T-helper 2 cell treated with Interferon-gamma antibody and Interleukin-4, amounts not matched to agents 5 μg/mL and 100 μg/mL, for 36 hours (primary cell): ENCODE results near the gene PRKAR2A.
"Not testable (repeated sequence)": the region's sequence is repeated elsewhere in the genome, so short reads cannot be mapped to it uniquely, and the experiment has no call there.

ENCODE experiments used
- DNase-seq: peaks from one replicate; pipeline ENCODE4 v3.0.0; 2021; ENCODE audit warnings: low spot score
- H3K27ac Mint-ChIP-seq: one replicate; pipeline ENCODE4 v1.8.0; 2021; ENCODE audit warnings: mild to moderate bottlenecking, mixed read lengths
- H3K27me3 Mint-ChIP-seq: one replicate; pipeline ENCODE4 v1.8.0; 2021; ENCODE audit warnings: low read depth, mixed read lengths
- H3K36me3 Mint-ChIP-seq: one replicate; pipeline ENCODE4 v1.8.0; 2021; ENCODE audit warnings: low read depth, mixed read lengths
- H3K4me1 Mint-ChIP-seq: one replicate; pipeline ENCODE4 v1.8.0; 2021; ENCODE audit warnings: low read depth, mixed read lengths
- H3K4me3 Mint-ChIP-seq: one replicate; pipeline ENCODE4 v1.8.0; 2022; ENCODE audit warnings: mild to moderate bottlenecking, moderate library complexity, mixed read lengths
- H3K9me3 Mint-ChIP-seq: one replicate; pipeline ENCODE4 v1.8.0; 2021; ENCODE audit warnings: mixed read lengths

The PRKAR2A gene

GRCh38 chr3:48856469-48856868 lies 8.8 kb upstream of the PRKAR2A start:
- H3K27me3 Mint-ChIP-seq = no peaks in the 10 kb centered on the region
- no peak overlapping the region for H3K27ac Mint-ChIP-seq
- H3K36me3 Mint-ChIP-seq = peaks cover 18% of the 10 kb centered on the region
- no peaks in the 10 kb centered on the region for H3K9me3 Mint-ChIP-seq
- peaks cover 4% of the 10 kb centered on the region for H3K4me1 Mint-ChIP-seq
- no peak overlapping the region for H3K4me3 Mint-ChIP-seq
- DNase-seq = no peak

- peaks cover 18% of the 10 kb centered on the region for H3K36me3 Mint-ChIP-seq
- H3K4me3 Mint-ChIP-seq = no peak overlapping the region
- no peaks in the 10 kb centered on the region for H3K27me3 Mint-ChIP-seq
- H3K4me1 Mint-ChIP-seq = peaks cover 4% of the 10 kb centered on the region
- no peak overlapping the region for H3K27ac Mint-ChIP-seq
- DNase-seq = no peak
- no peaks in the 10 kb centered on the region for H3K9me3 Mint-ChIP-seq
Observed at GRCh38 chr3:48855681-48856447, 8.2 kb upstream of the PRKAR2A start.

GRCh38 chr3:48852151-48852550 lies 4.5 kb upstream of the PRKAR2A start:
- Mint-ChIP-seq H3K27ac (no peak overlapping the region), H3K4me3 (no peak overlapping the region)

GRCh38 chr3:48851407-48851806 lies 3.7 kb upstream of the PRKAR2A start:
- Mint-ChIP-seq H3K4me3 (no peak overlapping the region), H3K27me3 (no peaks in the 10 kb centered on the region), H3K9me3 (no peaks in the 10 kb centered on the region), H3K27ac (no peak overlapping the region), H3K36me3 (no peaks in the 10 kb centered on the region), H3K4me1 (peaks cover 10% of the 10 kb centered on the region)
- DNase-seq = no peak

More at GRCh38 chr3:48852151-48852550, 4.5 kb upstream of the PRKAR2A start:
- H3K4me1 Mint-ChIP-seq = peaks cover 6% of the 10 kb centered on the region
- H3K27me3 Mint-ChIP-seq = no peaks in the 10 kb centered on the region
- no peaks in the 10 kb centered on the region for H3K9me3 Mint-ChIP-seq
- no peak for DNase-seq
- peaks cover 2% of the 10 kb centered on the region for H3K36me3 Mint-ChIP-seq

- Mint-ChIP-seq H3K36me3 (peaks cover 8% of the 10 kb centered on the region), H3K4me3 (no peak overlapping the region), H3K27ac (no peak overlapping the region), H3K4me1 (peaks cover 15% of the 10 kb centered on the region), H3K9me3 (no peaks in the 10 kb centered on the region), H3K27me3 (no peaks in the 10 kb centered on the region)
- DNase-seq = no peak
Observed at GRCh38 chr3:48848816-48849515, 1.3 kb upstream of the PRKAR2A start.

GRCh38 chr3:48847053-48847503 lies 596 bp downstream of the PRKAR2A start:
- peaks cover 11% of the 10 kb centered on the region for H3K36me3 Mint-ChIP-seq

GRCh38 chr3:48845170-48845569 lies 2.5 kb downstream of the PRKAR2A start:
- no peak for DNase-seq
- Mint-ChIP-seq H3K27me3 (no peaks in the 10 kb centered on the region), H3K4me1 (peaks cover 15% of the 10 kb centered on the region), H3K4me3 (peak overlapping the region; percentile 44), H3K36me3 (peaks cover 11% of the 10 kb centered on the region), H3K9me3 (no peaks in the 10 kb centered on the region), H3K27ac (no peak overlapping the region)

More at GRCh38 chr3:48847053-48847503, 596 bp downstream of the PRKAR2A start:
- Mint-ChIP-seq H3K27ac (peak overlapping the region; percentile 75), H3K27me3 (no peaks in the 10 kb centered on the region), H3K9me3 (no peaks in the 10 kb centered on the region), H3K4me3 (peak overlapping the region; percentile 81), H3K4me1 (peaks cover 15% of the 10 kb centered on the region)
- peak; percentile 36 for DNase-seq

GRCh38 chr3:48837163-48837562 lies 10.5 kb downstream of the PRKAR2A start:
- no peak for DNase-seq
- Mint-ChIP-seq H3K4me1 (no peaks in the 10 kb centered on the region), H3K9me3 (no peaks in the 10 kb centered on the region), H3K27me3 (no peaks in the 10 kb centered on the region), H3K36me3 (peaks cover 9% of the 10 kb centered on the region), H3K27ac (no peak overlapping the region), H3K4me3 (no peak overlapping the region)

GRCh38 chr3:48835650-48836366 lies 11.9 kb downstream of the PRKAR2A start:
- H3K27ac Mint-ChIP-seq = no peak overlapping the region
- H3K9me3 Mint-ChIP-seq = no peaks in the 10 kb centered on the region
- H3K4me1 Mint-ChIP-seq = no peaks in the 10 kb centered on the region
- no peak for DNase-seq
- peaks cover 9% of the 10 kb centered on the region for H3K36me3 Mint-ChIP-seq
- H3K4me3 Mint-ChIP-seq = no peak overlapping the region
- no peaks in the 10 kb centered on the region for H3K27me3 Mint-ChIP-seq

- no peak for DNase-seq
Observed at GRCh38 chr3:48832684-48833083, 15.0 kb downstream of the PRKAR2A start.

GRCh38 chr3:48830715-48831114 lies 17.0 kb downstream of the PRKAR2A start:
- Mint-ChIP-seq H3K27ac (no peak overlapping the region), H3K4me3 (no peak overlapping the region), H3K36me3 (peaks cover 5% of the 10 kb centered on the region), H3K27me3 (no peaks in the 10 kb centered on the region), H3K9me3 (no peaks in the 10 kb centered on the region), H3K4me1 (peaks cover 2% of the 10 kb centered on the region)
- no peak for DNase-seq

More at GRCh38 chr3:48832684-48833083, 15.0 kb downstream of the PRKAR2A start:
- H3K36me3 Mint-ChIP-seq = peaks cover 7% of the 10 kb centered on the region
- no peaks in the 10 kb centered on the region for H3K9me3 Mint-ChIP-seq
- no peak overlapping the region for H3K4me3 Mint-ChIP-seq
- no peaks in the 10 kb centered on the region for H3K4me1 Mint-ChIP-seq
- no peak overlapping the region for H3K27ac Mint-ChIP-seq
- no peaks in the 10 kb centered on the region for H3K27me3 Mint-ChIP-seq

- H3K4me3 Mint-ChIP-seq, H3K9me3 Mint-ChIP-seq, H3K4me1 Mint-ChIP-seq, H3K27me3 Mint-ChIP-seq, H3K27ac Mint-ChIP-seq, DNase-seq, H3K36me3 Mint-ChIP-seq: not testable (repeated sequence)
Observed at GRCh38 chr3:48829525-48829924, 18.1 kb downstream of the PRKAR2A start.

GRCh38 chr3:48827874-48828273 lies 19.8 kb downstream of the PRKAR2A start:
- not testable (repeated sequence) for H3K4me3 Mint-ChIP-seq, H3K27ac Mint-ChIP-seq, H3K4me1 Mint-ChIP-seq, H3K9me3 Mint-ChIP-seq, H3K36me3 Mint-ChIP-seq, DNase-seq, H3K27me3 Mint-ChIP-seq

- Mint-ChIP-seq H3K27ac (no peak overlapping the region), H3K4me3 (no peak overlapping the region), H3K4me1 (peaks cover 2% of the 10 kb centered on the region), H3K36me3 (peaks cover 2% of the 10 kb centered on the region), H3K9me3 (no peaks in the 10 kb centered on the region), H3K27me3 (no peaks in the 10 kb centered on the region)
- DNase-seq = no peak
Observed at GRCh38 chr3:48826451-48826850, 21.2 kb downstream of the PRKAR2A start.
